DMS 273 (cell line): ENCODE data around the gene GPC5.
A peak's percentile ranks its signal among the peaks of the same experiment; 100 is the strongest.

Source experiments
- DNase-seq: peaks from one replicate; lab custom pipeline; 2025; ENCODE audit not compliant: unreplicated experiment; lab: John Stamatoyannopoulos, UW

The GPC5 gene

DNA sequence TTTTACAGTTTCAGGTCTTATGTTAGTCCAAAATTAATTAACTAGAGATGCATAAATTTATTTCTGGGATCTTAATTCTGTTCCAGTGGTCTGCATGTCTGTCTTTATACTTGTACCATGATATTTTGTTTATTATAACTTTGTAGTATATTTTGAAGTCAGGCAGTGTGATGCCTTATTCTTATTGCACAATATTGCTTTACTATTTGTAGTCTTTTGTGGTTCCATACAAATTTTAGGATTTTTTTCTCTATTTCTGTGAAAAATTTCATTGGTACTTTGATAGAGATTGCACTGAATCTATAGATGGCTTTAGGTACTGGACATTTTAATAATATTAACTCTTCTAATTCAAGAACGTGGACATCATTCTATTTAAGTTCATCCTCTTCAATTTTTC is 304.0 kb downstream of the GPC5 start:
- DNase-seq: no peak

DNA sequence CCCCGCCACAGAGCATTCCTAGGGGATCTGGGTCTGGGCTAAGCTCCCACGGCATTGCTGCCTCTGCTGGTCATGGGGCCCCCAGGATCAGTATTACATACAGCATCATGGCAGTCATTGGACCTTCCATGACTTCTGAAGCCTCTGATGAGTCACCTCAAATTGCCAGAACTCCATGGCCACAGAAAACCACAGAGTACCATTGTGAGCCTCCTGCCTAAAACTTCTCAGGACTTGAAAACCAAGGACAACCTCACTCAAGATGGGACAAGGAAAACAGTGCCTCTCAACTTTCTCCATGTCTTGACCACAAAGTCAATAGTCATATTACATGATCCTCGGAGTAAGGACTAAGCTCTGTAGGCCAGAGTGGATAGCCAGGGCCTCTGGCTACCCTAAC is 306.0 kb downstream of the GPC5 start:
- no peak for DNase-seq

DNA sequence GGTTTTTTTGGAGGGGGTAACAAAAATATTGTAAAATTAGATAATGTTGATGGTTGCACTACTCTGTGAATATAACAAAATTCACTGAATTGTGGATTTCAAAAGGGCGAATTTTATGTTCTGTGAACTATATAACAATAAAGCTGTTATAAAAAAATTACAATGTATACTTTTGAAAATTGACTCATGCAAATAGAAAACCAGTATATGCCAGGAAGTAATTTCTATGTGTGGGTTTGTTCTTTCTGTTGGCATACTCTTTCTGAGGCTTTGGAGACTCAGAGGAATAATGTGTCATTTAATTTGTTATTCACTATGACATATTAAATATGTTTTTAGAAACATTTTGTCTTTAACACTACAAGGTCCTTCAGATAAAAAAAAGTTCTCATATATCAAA is 310.1 kb downstream of the GPC5 start:
- DNase-seq: no peak

DNA sequence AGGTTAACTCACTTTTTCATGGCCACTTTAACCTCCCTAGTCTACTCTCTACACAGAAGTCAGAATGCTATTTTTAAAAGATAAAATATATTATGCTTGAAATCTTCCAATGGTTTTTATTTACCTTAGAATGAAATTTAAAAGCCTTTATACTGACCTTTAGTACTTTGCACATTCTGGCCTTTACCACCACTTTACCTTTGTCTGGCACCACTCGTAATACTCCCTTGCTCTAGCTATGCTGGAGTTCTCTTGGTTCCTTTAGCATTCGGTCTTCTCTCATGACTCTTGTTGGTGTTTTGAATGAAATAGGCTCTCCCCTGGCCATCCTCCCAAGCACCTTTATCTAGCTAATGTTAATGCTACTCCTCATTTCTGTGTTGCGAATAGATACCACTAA is 310.8 kb downstream of the GPC5 start:
- DNase-seq: no peak

DNA sequence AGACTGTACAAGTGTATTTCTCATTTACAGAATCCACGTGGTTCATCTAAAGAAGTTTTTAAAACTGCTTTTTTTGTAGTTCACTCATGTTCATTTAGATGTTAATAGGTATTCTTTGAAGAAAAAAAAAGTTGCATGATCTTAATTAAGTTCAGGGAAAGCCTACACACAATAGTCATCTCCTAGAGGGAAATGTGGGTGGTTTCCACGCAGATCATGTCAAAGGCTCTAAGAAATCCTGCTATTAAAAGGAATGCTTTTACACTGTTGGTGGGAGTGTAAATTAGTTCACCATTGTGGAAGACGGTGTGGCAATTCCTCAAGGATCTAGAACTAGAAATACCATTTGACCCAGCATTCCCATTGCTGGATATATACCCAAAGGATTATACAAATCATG is 312.3 kb downstream of the GPC5 start:
- no peak for DNase-seq

DNA sequence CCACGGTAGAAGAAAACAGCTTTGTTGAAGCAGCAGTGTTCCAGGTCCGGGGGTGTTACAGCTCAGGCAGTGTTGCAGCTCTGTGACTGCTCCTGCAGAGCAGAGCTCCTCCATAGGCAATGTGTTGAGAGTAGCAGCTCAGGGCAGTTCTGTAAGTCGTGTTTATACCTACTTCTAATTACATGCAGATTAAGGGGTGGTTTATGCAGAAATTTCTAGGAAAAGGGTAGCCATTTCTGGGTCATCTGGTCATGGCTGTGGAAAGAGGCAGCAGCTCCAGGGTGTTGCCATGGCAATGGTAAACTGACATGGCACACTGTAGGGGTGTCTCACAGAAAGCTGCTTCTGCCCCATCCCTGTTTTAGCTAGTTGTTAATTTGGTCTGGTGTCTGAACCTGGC is 316.4 kb downstream of the GPC5 start:
- no peak for DNase-seq

DNA sequence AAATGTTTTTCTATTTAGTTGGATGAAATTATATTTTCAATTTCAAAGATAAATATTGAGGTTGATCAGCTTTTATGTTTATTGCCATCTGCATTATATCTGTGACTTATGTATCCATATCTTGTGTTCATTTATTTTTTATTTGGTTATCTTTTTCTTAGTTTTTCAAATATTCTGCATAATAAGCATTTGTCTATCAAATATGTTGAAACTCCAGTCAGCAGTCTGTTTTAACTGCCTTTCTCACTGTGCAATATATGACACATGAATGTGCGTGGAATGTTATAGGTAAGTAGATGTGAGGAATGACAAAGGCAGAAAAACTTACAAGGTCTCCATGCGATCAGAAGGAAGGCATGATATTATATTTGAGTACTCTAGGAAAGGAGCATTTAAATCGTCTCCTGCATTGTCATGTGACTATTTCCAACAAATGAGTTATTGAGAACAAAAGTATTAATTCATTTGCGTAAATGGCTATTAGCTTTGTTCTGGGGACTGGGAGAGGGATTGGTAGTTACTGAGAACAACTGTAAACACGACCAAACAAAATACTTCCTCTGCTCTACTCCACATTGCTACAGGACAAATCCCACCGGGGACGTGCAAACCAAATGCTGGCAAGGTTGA is 318.1 kb downstream of the GPC5 start:
- DNase-seq: no peak

DNA sequence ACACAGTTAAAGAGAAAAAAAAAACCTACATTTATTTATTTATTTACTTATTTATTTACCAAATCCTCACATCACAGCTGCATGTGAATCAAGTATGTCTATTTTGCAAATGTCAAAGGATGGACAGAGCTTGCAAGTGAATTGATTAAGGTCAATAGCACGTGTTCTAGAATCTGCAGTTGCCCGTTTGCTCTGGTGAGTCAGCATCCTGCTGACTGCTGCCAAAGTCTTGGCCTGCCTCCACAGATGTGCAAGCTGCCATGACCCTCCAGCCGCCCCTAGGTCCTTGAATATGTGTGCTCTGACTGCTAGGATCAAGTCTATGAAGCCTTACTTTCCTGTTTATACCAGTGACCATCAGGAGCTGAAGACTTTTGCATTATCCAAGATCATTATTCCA is 320.6 kb downstream of the GPC5 start:
- DNase-seq: no peak

DNA sequence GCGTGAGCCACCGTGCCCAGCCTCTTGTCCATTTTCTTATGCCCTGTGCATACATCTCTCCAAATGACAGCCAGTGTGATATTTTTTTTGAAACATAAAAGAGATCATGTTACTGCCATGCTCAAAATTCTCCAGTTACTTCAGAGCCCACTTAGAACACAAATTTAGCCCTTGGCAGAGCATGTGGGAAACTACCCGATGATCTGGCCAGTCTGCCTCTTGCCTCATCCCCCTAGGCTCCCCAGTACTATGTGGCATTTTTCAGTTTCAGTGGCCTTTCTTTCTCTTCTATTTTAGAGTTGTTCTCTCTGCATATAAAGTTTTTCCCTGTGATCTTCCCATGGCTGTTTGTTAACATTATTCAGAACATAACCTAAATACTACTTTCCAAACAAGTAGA is 323.0 kb downstream of the GPC5 start:
- DNase-seq: no peak

DNA sequence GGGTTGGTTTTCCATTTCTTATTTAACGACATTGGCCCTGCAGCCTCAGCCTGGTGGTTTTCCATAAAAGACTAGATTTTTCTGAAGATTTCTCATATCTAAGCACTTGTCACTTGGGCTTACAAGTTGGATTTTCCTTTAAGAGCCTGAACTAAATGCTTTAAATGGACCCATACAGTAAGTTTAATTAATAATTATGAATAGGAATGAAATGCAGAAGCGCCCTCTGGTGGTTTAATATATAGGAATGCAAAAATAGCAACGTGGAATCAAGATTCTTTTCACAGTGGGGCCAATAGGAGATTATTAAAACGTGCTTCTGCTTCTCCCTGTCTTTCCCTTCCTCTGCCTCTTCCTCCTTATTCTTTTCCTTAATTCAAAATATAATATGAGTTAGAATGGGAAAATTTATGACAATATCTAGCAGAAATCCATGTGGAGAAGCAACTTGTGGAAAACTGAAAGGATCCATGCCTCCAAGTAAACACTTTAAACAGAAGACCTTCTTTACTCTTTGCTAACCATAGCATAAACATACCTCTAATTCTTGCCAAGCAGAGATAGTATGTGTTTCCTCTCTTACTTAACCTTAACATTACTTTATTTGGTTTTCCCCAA is 324.0 kb downstream of the GPC5 start:
- peak; percentile 51 for DNase-seq

DNA sequence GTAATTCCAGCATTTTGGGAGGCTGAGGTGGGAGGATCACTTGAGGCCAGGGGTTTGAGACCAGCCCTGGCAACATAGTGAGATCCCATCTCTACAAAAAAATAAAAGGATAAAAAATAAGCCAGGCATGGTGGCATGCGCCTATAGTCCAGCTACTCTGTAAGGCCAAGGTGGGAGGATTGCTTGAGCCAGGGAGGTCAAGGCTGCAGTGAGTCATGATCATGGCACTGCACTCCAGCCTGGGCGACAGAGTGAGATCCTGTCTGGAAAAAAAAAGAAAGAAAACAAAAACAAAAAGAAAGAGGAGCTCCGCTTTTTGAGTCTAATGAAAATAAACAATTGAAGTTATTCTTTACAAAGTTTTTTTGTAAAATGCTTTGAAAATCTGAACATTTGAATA is 326.2 kb downstream of the GPC5 start:
- DNase-seq: no peak

DNA sequence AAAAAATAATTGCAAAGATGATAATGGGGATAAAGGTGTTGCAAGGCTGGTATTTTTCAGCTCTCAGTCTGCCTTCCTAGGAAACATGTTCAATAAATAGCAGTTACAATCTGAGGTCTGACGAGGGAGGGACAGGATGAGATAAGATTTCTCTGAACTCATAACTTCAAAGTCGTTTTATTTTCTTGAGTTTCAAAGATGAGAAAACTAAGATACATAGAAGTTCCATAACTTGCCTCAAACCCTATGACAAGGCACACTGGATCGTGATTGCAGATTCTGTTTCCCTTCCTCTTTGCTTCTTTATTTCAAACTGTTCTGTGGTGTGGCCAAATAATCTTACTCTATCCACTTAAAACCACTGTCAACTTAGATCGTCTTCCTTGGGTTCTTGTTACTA is 327.2 kb downstream of the GPC5 start:
- no peak for DNase-seq

DNA sequence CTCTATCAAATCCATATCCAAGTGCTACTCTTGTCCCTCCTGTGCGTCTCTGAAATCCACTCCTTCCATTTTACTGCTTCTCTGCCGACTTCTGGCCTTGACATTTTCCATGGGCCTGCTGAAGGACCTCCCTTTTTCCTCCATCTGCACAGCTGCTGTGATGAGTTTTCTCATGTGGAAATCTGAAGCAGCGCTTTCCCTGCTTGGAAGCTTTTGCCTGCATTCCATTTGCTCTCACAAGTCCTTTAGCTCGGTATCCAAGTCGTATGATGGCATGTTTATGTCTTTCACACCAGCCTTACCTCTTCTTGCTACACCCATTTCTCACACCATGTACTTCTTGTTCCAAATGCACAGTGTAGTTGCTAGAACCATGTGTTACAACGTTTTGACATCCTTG is 328.2 kb downstream of the GPC5 start:
- no peak for DNase-seq

DNA sequence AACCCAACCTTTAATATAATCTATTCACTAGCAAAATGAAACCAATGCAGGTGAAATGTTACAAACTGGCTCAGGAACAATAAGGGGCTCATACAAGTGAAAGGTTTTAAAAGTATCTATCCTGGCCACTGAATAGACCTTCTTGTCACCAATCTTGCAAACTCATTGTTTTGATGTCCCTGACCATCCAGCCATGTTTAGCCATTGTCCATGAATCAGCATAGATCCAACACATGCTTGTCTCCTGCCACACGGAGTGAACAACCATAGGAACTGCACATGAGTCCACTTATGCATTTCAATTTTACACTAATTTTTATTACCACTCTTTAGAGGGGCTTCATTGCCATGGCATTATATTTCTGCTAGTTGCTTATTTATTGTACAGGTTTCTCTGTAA is 331.4 kb downstream of the GPC5 start:
- no peak for DNase-seq

DNA sequence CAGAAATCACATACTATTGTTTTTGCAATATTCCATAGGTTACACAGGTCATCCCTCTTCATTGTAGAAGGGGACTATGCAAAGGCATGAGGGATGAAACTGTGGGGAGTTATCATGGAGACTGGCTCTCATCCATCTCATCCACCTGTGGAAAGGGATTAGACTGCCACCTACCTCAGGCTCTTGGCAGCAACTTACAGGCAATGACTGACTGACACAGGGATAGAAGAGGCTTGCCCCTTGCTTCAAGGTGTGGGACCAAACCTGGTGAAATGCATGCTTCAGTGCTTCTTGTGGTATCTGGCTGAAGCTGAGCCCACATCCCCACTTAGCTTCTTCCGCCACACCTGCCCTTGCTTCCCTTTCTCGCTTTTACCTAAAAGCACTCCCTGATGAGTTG is 341.3 kb downstream of the GPC5 start:
- no peak for DNase-seq

DNA sequence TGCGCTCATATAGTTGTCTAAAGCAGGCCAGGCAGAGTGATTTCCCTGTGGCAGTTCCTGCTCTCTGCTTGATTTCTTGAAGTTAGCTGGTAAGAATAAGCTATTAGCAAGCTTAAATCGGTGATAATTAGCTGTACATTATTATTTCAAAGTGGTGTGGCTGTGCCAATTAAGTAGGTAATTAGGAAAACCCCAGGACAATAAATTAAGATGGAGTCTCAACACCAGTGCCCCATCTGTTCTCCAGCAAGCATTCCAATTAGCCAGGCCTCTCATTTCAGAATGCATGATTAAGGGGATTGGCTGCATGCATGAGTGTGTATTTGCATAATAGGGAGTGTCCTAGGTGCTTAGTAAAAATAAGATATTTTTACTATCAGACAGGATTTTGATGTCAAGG is 342.3 kb downstream of the GPC5 start:
- DNase-seq: no peak

DNA sequence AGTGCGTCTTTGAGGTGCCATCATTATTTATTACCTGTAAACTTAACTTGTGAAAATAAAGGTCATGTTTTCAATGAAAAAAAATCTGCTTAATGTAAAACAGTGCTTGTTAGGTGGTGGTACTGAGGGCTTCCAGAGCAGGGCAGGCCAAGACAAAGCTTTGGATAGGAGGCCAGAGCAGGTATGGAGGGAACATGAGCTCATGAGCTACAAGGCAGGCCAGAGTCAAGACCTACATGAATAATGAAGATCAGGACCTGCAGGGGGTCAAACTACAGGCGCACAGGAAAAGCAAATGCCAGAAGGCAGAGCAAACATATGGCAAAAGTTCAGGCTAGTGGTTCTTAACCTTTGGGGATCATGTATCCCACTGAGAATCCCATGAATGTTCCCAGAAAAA is 343.5 kb downstream of the GPC5 start:
- DNase-seq: no peak

DNA sequence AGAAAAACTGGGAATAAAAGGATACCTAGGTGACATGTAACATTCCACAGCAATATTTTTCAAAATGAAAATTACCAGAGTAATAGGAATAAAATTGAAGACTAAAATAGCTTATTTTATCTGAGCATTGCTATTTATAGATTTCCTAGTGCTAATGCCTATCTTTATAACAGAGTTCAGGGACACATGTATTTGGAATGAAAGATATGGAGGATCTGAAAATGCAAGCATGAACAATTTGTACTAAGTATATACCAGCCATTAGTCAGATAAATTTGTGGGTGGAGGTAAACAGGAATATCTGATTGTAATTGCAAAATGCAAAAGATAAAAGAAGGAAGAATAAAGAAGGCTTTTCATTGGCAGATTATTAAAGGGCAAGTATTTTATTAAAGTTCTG is 345.9 kb downstream of the GPC5 start:
- DNase-seq: no peak

DNA sequence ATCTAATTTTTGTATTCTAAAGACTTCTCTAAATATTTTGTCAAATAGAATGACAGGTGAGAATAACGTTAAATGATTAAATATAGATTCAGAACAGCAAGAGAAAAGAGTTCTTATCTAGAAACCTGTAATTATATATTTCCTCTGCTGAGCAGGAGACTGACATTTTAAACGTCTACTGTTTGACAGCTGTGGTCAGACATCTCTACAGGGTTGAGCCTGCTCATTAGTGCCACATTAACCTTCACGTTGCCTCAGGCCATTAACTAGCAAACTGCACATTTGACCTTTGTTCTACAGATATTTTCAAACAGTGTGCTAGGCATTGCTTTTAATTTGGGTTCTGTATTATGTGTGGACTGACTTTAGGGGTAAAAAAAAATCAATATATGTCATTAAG is 347.5 kb downstream of the GPC5 start:
- DNase-seq: no peak

DNA sequence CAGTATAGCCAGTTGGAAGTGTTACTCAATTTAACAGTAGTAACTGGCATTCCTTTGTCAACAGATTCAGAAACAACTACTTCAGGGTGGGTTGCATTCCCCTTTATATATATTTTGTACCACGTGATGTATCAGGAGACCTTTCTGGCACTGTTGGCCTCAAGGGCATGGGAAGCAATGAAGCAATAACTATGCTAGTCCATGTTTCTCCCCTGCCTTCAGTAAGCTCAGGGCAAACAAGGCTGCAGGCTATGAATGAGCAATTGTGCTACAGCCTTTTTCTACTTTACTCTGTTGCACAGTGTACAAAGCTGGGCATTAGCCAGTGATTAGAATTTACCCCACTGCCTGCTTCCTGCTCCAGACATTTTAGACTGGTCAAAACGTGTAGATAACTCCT is 348.8 kb downstream of the GPC5 start:
- DNase-seq: no peak

DNA sequence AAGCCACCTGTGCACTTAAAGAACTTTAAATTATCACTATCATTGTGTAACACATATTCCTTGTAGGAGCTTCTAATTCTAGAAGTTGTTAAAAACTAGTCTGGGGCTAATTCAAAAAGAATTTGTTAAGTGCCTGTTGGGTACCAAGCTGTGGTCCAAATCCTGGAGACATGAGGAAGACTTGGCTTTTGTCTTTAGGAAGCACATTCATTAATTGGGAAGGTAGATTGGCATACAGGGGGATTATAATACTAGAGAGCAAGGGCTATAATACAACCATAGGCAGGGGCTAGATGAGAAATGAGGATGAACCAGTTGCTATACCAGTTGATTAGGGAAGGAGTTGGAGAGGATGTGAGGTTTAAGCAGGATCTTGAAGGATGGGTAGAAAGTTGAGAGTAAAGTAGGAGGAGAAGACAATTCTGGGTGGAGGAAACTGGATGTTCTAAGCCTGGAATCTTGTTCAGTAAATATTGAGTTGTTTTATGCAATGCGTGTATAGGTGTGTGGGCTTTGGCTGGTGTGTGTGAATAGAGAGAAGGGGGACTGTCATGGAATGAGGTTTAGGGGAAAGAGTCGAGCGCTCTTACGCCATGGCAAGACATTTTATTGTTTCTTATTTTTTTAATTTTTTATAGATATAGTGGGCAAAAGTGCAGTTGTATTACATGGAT is 350.1 kb downstream of the GPC5 start:
- DNase-seq: no peak

DNA sequence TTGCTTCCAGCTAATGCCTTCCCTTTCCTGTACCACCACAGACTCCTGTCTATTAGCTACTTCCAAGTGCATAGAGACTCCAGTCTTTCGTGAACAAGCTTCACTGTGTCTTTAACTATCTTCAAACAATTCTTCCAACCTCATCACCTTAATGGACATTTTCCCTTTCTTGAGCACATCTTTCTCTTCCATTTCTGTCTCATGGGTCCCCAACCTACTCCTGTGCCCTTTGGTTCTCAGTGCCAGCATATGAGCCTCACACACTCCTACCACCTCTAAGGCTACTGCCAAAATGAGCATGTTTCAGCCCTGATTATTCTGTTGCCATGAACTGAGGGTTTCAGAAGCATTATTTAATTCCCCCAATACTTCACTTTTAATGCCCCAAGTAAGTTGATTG is 360.3 kb downstream of the GPC5 start:
- no peak for DNase-seq

DNA sequence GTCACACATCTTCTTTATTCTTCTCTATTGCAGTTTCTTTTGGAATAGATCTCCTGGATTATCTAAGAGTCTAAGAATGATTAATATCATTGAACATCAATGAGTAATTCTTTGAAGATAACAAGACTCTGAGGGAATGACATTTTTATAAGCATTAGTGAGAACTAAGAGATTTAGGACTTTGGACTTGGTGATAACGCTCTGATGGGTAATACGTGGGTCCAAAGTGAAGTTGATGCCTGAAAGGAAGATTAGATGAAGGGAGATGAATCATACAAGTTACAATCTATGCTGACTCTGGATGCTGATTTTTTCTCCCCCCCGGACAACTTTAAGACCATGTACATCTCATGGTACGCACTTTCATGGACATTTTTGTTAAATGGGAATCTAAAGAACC is 364.5 kb downstream of the GPC5 start:
- no peak for DNase-seq
